HG02970 (cell line): ENCODE data around the gene SH3GL1.

Experiments
- ATAC-seq: cut with Tn5 transposase; IDR thresholded peaks from one replicate; pipeline ENCODE4 v1.9.1; 2021; ENCODE audit warnings: mild to moderate bottlenecking, moderate library complexity, moderate number of reproducible peaks; ENCODE audit not compliant: unreplicated experiment, low FRiP score

The SH3GL1 gene

DNA sequence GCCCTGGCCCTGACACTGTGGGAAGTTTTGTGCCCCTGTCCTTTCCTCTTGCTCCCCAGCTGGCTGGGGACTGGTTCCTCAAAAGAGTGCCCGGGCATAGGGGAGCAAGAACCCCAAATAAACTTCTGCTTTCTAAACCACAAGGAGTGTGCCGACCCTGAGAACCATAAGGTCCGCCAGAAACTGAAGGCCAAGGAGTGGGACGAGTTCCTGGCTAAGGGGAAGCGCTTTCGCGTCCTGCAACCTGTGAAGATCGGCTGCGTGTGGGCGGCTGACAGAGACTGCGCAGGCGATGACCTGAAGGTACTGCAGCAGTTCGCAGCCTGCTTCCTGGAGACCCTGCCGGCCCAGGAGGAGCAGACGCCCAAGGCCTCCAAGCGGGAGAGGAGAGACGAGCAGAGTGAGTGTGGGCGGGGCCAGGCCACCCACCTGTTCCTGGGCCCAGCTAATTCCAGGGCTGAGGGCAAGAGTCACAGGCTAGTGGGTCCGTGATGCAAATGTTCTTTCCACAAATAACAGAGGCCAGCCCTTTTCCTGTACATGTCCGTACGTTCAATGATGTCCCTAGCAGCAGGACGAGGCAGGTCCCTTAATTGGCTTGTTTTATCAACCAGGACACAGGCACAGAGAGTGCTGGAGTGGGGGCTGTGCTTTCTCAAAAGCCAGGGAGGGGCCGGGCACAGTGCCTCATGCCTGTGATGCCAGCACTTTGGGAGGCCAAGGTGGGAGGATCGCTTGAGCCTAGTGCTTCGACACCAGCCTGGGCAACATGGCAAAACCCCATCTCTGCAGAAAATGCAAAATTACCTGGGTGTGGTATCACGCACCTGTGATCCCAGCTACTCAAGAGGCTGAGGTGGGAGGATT lies 31.7 kb upstream of the SH3GL1 start:
- ATAC-seq = no peak

DNA sequence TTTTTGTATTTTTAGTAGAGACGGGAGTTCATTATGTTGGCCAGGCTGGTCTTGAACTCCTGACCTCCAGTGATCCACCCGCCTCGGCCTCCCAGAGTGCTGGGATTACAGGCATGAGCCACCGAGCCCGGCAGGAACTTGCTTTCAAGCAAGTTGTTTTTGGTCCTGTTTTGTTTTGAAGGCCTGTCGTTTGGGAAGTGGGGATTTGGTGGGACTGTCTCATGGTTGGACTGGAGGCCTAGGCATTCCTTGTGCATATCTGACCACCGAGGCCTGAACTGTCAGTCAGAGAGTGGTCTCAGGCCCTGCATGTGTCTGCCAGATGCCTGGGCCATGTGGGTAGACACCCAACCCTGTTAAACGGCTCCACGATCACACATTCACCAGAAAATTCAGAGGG lies 30.9 kb upstream of the SH3GL1 start:
- ATAC-seq = no peak

DNA sequence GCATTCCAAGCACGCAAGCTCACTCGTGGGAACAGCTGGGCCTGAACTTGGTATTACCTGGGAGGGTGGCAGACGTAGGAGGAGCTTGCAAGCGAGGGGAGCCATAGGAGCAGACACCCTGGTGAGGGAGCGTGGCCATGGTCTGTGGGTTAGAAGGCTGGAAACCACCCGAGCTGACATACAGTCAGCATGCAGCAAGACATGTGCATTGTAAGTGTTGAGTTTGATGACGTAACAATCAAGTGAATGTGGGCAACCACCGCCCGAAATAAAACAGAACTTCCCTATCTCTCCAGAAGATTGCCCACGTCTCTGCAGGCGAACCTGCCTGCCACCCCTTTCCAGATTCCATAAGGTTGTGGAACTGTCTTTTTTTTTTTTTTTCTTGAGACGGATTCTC lies 30.4 kb upstream of the SH3GL1 start:
- ATAC-seq = no peak

DNA sequence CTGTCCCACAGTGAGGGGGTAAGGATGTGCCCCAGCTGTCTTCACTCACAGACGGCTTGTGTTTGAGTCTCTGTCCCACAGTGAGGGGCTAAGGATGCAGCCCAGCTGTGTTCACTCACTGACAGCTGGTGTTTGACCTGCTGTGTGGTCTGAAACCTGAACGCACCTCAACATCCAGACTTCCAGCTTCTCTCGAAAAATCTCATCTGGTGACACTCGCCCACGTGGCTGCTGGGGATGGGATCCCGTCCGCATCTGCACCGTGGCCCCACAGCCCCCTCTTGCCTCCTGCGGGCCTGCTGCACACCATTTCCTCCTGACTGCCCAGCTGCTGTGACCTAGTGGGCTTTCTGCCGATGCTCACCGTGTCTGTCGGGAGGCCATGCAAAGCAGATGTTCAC lies 29.4 kb upstream of the SH3GL1 start:
- no peak for ATAC-seq

DNA sequence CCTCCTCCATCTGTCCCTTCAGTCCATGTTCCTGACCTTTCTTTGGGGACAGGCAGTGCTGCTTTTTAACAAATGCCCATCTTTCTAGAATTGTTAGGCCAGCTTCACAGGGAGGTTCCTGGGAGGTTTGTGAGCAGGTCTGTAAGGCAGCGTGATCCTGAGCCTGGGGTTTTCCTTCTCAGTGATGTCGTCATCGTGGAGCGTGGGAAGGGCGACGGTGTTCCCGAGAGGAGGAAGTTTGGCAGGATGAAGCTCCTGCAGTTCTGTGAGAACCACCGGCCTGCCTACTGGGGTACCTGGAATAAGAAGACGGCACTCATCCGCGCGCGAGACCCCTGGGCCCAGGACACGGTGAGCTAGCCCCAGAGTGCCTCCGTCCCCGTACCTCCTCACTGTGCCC lies 28.9 kb upstream of the SH3GL1 start:
- no peak for ATAC-seq

DNA sequence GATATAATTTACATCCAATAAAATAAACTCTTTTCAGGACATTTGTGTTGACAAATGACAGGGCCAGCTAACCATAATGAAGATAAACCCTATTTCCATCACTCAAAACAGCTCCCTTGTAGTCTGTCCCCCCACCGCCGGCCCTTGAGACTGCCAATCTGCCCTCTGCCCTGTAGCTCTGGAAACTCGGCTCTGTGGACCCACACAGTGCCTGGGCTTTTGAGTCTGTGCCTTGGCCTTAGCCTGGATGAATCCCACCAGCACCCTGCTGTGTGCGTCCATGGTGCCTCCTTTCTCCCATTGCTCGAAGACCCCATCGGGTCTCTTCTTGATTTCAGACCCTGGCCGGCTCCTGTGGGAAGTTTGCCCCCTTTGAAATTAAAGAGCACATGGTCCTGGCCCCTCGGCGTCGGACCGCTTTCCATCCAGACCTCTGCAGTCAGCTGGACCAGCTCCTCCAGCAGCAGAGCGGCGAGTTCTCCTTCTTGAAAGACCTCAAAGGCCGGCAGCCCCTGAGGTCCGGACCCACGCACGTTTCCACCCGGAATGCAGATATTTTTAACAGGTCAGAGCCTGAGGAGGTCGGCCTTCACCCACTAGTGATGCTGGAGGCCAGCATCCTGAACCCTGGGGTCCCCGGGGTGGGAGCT lies 28.1 kb upstream of the SH3GL1 start:
- ATAC-seq = no peak

DNA sequence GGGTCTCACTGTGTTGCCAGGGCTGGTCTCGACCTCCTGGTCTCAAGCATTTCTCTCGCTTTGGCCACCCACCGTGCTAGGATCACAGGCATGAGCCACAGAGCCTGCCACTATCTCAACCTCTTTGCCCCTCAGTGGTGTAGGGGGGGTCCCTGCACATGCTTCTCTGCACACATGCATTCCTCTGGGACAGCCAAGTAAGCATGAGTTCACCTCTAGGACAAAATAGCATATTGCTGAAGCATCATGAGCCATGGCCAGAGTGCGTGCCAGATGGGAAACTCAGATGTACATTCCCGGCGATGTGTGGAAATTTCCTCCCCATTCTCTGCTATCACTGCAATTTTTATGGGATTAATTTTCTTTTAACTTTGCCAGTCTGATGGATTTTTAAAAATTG lies 25.2 kb upstream of the SH3GL1 start:
- no peak for ATAC-seq

DNA sequence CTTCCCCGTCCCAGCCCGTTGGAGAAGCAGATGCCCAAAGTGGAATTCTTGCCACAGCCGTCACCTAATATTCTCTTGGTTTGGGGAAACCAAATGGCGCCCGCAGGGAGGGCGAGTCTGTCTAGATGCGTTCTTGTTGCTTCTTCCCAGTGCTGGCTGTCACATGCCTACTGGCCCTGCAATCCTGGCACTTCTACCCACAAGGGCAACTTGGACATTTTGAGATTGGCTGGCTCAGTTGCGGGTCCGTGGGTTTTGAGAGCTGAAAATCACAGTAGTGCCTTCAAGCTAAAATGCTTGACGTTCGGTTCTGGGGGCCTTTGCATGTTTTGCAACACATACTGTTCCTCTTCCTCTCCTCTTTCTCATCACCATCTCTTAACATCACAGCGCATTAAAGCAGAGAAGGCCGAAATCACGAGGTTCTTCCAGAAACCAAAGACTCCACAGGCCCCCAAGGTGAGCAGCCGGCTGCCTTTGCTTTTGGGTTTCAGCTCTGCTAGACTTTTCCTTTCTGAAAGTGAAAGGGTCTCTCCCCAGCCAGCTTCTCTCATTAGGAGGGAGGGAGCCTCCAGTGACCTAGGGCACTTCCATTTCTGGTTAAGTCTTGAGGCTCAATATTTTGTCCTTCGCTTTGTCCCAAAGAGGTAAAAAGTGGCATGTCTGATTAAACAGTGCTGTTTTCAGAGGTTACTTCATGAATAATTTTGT lies 23.2 kb upstream of the SH3GL1 start:
- no peak for ATAC-seq

DNA sequence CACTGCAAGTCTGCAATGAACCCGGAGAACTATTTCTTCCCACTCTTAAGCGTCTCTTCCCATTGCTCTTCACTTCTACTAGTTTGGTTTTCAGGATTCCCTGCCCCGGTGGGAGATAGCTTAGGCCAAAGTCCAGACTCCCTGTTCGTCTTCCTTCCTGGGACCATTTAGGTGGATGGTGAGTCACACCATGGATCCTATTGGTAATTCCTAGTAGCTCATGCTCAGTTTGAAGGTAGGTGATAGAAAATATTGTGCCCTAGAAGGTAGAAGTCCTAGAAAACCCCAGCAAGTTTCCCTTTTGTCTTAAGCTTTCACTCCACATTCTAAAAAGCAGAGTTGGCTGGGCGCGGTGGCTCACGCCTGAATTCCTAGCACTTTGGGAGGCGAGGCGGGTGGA lies 15.9 kb upstream of the SH3GL1 start:
- no peak for ATAC-seq

DNA sequence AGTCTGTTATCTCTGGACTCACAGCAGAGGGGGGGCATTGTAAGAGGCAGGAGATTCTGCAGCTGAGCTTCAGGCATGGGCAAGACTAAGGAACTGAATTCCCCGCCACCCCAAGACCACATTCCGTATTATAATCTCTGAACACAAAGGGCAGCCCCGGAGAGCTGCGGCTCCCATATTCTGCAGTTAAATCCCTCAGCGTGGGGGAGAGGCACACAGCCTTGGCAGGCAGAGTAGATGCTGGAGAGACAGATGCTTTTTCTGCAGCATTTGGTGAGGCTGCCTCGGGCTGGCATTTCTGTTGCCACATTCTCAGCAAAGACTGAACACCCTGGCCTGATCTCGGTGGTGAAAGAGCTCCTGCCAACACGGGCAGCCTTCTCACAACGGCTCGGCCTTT lies 15.0 kb upstream of the SH3GL1 start:
- no peak for ATAC-seq

DNA sequence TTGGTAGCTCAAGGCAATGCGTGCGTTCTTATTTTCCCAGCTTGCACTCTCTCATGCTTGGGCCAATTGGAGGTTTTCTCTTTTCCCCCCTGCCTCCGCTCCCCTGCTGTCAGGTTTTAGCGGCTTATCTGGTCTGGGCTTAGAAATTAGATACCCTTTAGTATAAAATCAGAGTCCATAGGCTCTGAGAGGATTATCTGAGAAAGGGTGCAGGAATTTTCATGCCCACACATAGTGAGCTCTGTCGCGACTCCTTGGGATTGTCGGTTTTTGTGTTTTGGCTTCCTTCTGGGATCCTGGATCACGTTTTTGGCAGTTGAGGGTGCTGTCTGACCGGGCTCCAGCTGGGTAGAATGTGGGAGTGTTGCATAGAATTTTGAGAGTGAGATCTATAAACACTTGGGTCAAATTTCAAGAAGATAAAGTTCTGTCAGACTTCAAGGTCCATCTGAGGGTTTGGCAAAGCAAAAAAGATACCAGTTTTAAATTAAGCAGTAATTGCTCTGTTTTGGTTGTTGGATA lies 14.5 kb upstream of the SH3GL1 start:
- ATAC-seq = no peak

DNA sequence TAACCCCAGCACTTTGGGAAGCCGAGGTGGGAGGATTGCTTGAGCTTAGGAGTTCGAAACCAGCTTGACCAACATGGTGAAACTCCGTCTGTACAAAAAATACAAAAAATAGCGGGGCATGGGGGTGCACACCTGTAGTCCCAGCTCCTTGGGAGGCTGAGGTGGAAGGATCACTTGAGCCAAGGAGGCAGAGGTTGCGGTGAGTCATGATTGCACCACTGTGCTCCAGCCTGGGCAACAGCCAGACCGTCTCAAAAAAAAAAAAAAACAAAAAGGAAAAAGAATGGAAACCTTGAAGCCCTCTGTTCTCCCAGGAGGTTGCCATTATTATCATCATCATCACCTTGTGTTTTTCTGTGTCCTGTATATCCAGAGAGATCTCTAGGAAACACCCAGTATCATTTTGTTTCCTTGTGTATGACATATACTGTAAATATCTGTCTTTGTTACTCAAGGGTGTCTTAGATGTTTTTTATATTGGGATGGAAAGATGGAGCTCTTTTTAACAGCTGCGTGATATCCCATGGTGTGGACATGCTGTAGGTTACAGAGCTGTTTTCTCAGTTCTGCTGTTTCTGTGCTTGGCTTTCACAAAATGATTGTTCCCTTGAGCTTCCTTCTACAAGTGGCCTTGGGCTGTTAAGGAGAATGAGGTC lies 13.9 kb upstream of the SH3GL1 start:
- no peak for ATAC-seq

DNA sequence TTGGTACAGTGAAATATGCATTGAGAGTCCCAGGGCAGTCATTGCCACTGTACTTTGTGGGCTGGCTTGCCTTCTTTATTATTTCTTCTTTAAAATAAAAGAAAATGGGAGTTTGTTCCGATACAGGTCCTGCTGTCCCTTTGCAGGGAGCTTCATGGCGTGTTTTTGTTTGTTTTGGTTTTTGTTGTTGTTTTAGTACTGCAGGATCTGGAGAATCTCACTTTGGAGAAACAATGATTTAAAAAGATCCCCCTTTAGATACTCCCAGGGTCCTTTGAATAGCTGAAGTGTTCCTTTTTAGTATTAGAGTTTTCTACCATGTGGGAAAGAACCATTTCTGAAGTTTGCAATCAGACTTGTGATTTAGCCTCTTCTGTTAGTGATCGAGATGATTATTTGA lies 13.2 kb upstream of the SH3GL1 start:
- no peak for ATAC-seq

DNA sequence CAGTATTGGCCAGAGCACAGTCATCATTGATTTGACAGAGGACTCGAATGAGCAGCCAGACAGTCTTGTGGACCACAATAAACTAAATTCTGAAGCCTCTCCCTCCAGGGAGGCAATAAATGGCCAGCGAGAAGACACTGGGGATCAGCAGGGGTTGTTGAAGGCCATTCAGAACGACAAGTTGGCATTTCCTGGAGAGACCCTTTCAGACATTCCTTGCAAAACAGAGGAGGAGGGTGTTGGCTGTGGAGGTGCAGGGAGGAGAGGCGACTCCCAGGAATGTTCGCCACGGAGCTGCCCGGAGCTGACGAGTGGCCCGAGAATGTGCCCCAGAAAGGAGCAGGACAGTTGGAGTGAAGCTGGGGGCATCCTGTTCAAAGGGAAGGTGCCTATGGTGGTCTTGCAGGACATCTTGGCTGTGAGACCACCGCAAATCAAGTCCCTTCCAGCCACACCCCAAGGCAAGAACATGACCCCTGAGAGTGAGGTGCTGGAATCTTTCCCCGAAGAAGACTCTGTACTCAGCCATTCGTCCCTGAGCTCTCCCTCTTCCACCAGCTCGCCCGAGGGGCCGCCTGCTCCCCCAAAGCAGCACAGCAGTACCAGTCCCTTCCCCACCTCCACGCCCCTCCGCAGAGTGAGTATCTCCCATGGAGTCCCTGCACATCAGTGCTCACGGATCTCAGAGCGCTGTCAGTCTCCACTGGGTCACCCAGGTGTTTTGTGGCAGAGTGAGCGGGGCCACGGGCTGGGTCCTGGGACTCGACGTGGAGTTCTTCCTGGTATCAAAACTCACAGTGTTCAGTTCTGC lies 9.0 kb upstream of the SH3GL1 start:
- ATAC-seq = no peak

DNA sequence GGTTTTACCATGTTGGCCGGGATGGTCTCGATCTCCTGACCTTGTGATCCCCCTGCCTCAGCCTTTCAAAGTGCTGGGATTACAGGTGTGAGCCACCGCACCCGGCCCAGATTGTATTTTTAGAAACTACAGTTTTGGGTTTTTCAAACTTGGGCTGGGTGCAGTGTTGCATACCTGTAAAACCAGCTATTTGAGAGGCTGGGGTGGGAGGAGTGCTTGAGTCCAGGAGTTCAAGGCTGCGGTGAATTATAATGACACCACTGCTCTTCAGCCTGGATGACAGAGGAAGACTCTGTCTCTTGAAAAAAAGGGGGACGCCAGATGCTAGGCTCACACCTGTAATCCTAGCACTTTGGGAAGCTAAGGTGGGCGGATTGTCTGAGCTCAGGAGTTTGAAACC lies 6.3 kb upstream of the SH3GL1 start:
- no peak for ATAC-seq

DNA sequence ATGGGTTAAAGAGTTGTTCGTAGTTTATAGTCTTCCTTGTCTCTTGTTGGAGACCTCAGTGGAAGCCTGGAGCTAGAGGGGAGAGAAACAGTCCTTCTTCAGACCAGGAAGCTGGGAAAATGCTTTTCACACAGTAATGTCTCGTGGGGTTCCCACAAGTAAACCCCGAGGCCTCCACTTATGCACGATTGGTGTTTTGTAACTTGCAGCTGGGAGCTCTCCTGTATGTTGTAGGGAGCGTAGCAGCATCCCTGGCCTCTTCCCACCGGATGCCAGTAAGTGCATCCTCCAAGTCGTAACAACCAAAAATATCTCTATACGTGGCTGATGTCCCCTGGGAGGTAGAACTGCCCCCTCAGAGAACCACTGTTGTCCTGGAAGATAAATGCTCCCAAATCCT lies 5.6 kb upstream of the SH3GL1 start:
- ATAC-seq = no peak

DNA sequence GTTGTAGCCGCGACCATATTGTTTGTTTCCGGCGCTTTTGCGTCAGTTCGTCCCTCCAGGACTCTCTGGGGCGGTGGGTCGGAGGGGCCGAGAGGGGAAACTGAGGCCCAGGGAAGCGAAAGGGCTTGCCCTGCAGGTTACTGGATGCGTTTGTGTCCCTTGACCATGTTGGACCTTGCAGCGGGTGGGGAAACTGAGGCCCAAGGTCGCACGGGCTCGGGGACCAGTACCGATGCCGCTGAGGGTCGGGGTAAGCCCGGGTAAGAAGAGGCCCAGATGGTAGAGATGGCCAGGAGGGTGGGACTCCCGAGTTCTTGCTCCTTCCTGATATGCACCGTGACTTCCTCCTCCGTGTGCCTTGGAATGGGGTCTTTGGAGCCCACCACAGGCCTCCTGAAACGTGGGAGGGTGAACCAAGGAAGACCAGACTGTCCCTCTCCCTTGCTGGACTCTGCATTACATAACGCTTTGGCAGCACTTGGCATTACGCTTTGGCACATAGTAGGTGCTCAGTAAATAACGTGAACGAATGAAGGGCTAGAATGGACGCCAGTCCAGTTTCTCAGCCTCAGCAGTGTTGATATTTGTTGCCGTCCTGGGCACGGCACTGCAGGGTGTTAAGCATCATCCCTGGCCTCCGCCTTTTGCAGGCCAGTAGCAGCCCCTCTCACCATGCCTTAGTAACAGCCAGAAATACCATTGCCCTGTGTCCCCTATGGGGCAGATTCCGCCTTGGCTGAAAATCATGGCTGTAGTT lies 2.8 kb upstream of the SH3GL1 start:
- ATAC-seq = no peak

DNA sequence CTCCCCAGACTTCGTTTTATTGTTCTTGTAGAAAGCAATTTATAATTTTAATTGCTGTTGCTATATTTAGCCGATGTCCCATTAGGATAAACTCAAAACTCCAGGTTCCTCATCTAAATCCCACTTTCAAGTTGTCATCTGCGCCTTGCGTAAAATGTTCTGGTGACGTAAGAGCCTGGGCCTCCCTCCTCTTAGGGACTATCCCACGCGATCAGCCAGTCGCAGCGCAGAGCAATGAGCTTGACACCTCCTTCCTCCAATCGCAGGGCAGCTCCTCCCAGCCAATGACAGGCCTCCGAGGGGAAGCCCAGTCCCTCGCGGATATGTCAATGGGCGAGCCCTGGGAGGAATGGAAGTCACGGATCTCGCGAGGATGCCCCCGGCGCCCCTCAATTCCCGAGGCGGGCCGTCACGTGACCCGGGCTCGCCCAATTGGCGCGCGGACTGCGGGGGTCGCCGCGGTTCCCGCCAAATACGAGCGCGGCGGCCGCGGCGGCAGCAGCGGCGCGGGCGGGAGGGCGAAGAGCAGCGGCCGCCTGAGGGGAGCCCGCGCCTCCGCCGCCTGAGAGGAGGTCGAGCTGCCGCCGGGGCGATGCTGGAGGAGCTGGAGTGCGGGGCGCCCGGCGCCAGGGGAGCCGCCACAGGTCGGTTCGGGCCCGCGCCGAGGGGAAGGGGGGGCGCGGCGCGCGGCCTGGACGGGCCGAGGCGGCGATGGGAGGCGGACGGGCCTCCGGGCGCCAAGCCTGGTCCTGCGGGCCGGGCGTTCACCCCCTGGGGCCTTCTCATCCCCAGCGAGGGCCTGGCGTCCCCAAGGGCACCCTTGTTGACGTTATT lies 2.0 kb upstream of the SH3GL1 start, which contains the start of gene CHAF1A:
Gene CHAF1A, plus strand, starts transcription at position 470 of the 834 bp plus-strand sequence. Its CDS starts 123 bp downstream, at position 593.
- peak; percentile 80 for ATAC-seq
